OCI-LY1 (cell line): Measurements from ENCODE around the gene AMER3.

Source experiments
- CTCF ChIP-seq: fragments of 200-600 bp; sonication (generic), shearing (Covaris generic); IDR thresholded peaks from 2 replicates; pipeline ENCODE4 v1.5.1; 2017; ENCODE audit warnings: mild to moderate bottlenecking, antibody characterized with exemption, low read length, moderate library complexity, mixed read lengths
- EZH2 ChIP-seq: fragments of 200-600 bp; sonication (generic), shearing (Covaris generic); IDR thresholded peaks from 2 replicates; pipeline ENCODE4 v1.8.0; 2017; ENCODE audit warnings: borderline replicate concordance, mixed run types, mild to moderate bottlenecking, antibody characterized with exemption, low read length, moderate library complexity, mixed read lengths

GRCh38 chr2:130766711-130767407, 11.5 kb downstream of the AMER3 start:
- no peak for TF ChIP-seq EZH2
- TF ChIP-seq CTCF = no peak
